Measurements from ENCODE around the gene KDSR. TPM values are rescaled to one million over a fixed set of nuclear protein-coding genes. Genes with fewer than 3 reads are reported as not detected.

KDSR gene
- total and polyA plus RNA-seq, 2 donors (not counting 1 experiment from before 2014, with no cell fraction given) = 43.3 to 54.1 TPM

GRCh38 chr18:63303547-63303946, 63.5 kb downstream of the KDSR start:
- Histone ChIP-seq H3K9me3 (ENCODE audit: control insufficient read depth, insufficient read depth, low read depth, low read length) (no peaks in the 10 kb centered on the region), H3K9ac (ENCODE audit: insufficient read depth, low read length) (no peak overlapping the region), H3K27me3 (ENCODE audit: control insufficient read depth, insufficient read depth, low read length) (no peaks in the 10 kb centered on the region), H3K4me2 (ENCODE audit: extremely low read depth, insufficient read depth, low read length) (no peak overlapping the region), H3K4me3 (replicated peaks in 1 of 4; ENCODE audit: control extremely low read depth in 1 of 4, insufficient read depth in 1 of 4, low read depth in 3 of 4, low read length in 4 of 4) (no peak overlapping the region), H3K27ac (ENCODE audit: insufficient read depth, low read length) (no peak overlapping the region), H3K36me3 (ENCODE audit: control insufficient read depth, insufficient read depth, low read length) (no peaks in the 10 kb centered on the region), H3K4me1 (ENCODE audit: control insufficient read depth, extremely low read depth, insufficient read depth, low read length) (no peaks in the 10 kb centered on the region), H4K20me1 (ENCODE audit: control insufficient read depth, extremely low read depth, insufficient read depth, low read length) (no peaks in the 10 kb centered on the region), H3K79me2 (ENCODE audit: control insufficient read depth, insufficient read depth, low read length) (no peaks in the 10 kb centered on the region), H2AFZ (ENCODE audit: low read length) (no peak overlapping the region)
- TF ChIP-seq EZH2 (IDR thresholded peaks at IDR 0.05; ENCODE audit: low read length, missing control alignments) = no peak
- TF ChIP-seq CTCF (conservative IDR thresholded peaks at IDR 0.05 in 1 of 2, IDR thresholded peaks at IDR 0.05 in 1 of 2; ENCODE audit: low read depth in 1 of 2, low read length in 2 of 2) = no peak
- no peak for DNase-seq (ENCODE audit: low read depth in 2 of 2)

DNA sequence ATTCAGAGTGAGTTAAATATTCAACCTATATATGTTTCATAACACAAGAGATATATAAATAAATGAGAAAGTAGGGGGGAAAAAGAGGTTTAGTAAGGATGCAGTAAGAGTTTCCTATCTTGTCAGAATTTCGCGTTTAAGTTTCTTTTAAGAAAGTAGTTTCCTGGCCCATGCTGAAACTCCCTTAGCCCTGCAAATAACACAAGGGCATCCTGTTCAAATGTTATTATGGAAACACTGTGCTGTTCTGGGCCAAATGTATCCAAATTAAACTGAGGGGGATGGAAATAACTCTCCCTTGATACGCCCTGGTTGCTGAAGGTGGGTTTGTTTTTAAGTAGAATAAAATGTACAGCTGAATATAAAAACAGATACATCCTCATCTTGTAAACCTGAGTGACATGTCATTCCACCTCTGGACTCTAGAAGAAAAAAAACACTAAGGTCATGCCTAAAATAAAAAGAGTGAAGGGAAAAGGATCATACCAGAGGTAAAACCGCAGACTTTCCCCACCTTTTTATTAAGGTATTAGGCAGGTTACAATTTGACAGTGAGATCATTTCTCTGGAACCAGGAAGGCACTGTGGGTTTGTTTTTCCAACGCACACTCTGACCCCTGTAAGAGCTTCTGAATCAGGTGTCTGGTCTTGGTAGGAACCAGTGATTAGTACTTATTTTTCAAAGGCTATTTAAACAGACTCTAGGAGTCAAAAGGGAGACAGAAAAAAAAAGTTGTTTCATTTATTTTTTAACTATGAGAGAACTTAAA, 64.2 kb downstream of the KDSR start:
- Histone ChIP-seq H3K27me3 (ENCODE audit: control insufficient read depth, insufficient read depth, low read length) (no peaks in the 10 kb centered on the region), H3K4me2 (ENCODE audit: extremely low read depth, insufficient read depth, low read length) (no peak overlapping the region), H3K4me3 (replicated peaks in 1 of 4; ENCODE audit: control extremely low read depth in 1 of 4, insufficient read depth in 1 of 4, low read depth in 3 of 4, low read length in 4 of 4) (no peak overlapping the region), H3K9ac (ENCODE audit: insufficient read depth, low read length) (no peak overlapping the region), H3K36me3 (ENCODE audit: control insufficient read depth, insufficient read depth, low read length) (no peaks in the 10 kb centered on the region), H3K79me2 (ENCODE audit: control insufficient read depth, insufficient read depth, low read length) (no peaks in the 10 kb centered on the region), H3K9me3 (ENCODE audit: control insufficient read depth, insufficient read depth, low read depth, low read length) (no peaks in the 10 kb centered on the region), H3K4me1 (ENCODE audit: control insufficient read depth, extremely low read depth, insufficient read depth, low read length) (no peaks in the 10 kb centered on the region), H4K20me1 (ENCODE audit: control insufficient read depth, extremely low read depth, insufficient read depth, low read length) (no peaks in the 10 kb centered on the region), H3K27ac (ENCODE audit: insufficient read depth, low read length) (no peak overlapping the region), H2AFZ (ENCODE audit: low read length) (no peak overlapping the region)
- DNase-seq (ENCODE audit: low read depth in 2 of 2) = no peak
- no peak for TF ChIP-seq CTCF (conservative IDR thresholded peaks at IDR 0.05 in 1 of 2, IDR thresholded peaks at IDR 0.05 in 1 of 2; ENCODE audit: low read depth in 1 of 2, low read length in 2 of 2)
- TF ChIP-seq EZH2 (IDR thresholded peaks at IDR 0.05; ENCODE audit: low read length, missing control alignments) = no peak

- H2AFZ ChIP-seq (ENCODE audit: low read length) = no peak overlapping the region
- no peaks in the 10 kb centered on the region for H3K27me3 ChIP-seq (ENCODE audit: control insufficient read depth, insufficient read depth, low read length)
- H3K79me2 ChIP-seq (ENCODE audit: control insufficient read depth, insufficient read depth, low read length) = no peaks in the 10 kb centered on the region
- H3K36me3 ChIP-seq (ENCODE audit: control insufficient read depth, insufficient read depth, low read length) = no peaks in the 10 kb centered on the region
- H3K27ac ChIP-seq (ENCODE audit: insufficient read depth, low read length) = no peak overlapping the region
- H3K9me3 ChIP-seq (ENCODE audit: control insufficient read depth, insufficient read depth, low read depth, low read length) = no peaks in the 10 kb centered on the region
- H3K9ac ChIP-seq (ENCODE audit: insufficient read depth, low read length) = no peak overlapping the region
- no peaks in the 10 kb centered on the region for H4K20me1 ChIP-seq (ENCODE audit: control insufficient read depth, extremely low read depth, insufficient read depth, low read length)
- H3K4me2 ChIP-seq (ENCODE audit: extremely low read depth, insufficient read depth, low read length) = no peak overlapping the region
- DNase-seq (ENCODE audit: low read depth in 2 of 2) = no peak
- no peak overlapping the region for H3K4me3 ChIP-seq (replicated peaks in 1 of 4; ENCODE audit: control extremely low read depth in 1 of 4, insufficient read depth in 1 of 4, low read depth in 3 of 4, low read length in 4 of 4)
- H3K4me1 ChIP-seq (ENCODE audit: control insufficient read depth, extremely low read depth, insufficient read depth, low read length) = no peaks in the 10 kb centered on the region
- TF ChIP-seq EZH2 (IDR thresholded peaks at IDR 0.05; ENCODE audit: low read length, missing control alignments) (no peak), CTCF (conservative IDR thresholded peaks at IDR 0.05 in 1 of 2, IDR thresholded peaks at IDR 0.05 in 1 of 2; ENCODE audit: low read depth in 1 of 2, low read length in 2 of 2) (no peak)
Measured at GRCh38 chr18:63302220-63302619, 64.8 kb downstream of the KDSR start.

Data from fibroblast of lung (primary cell).